Activated CD4-positive, alpha-beta T cell treated with anti-CD3 and anti-CD28 coated beads, Interleukin-2, amount 50 U/mL, for 1 hour (primary cell): ENCODE data around the gene ZNF2.

Experiments used
- DNase-seq: peaks from one replicate; pipeline ENCODE4 v3.0.0-alpha.2; 2020

ZNF2 gene

DNA sequence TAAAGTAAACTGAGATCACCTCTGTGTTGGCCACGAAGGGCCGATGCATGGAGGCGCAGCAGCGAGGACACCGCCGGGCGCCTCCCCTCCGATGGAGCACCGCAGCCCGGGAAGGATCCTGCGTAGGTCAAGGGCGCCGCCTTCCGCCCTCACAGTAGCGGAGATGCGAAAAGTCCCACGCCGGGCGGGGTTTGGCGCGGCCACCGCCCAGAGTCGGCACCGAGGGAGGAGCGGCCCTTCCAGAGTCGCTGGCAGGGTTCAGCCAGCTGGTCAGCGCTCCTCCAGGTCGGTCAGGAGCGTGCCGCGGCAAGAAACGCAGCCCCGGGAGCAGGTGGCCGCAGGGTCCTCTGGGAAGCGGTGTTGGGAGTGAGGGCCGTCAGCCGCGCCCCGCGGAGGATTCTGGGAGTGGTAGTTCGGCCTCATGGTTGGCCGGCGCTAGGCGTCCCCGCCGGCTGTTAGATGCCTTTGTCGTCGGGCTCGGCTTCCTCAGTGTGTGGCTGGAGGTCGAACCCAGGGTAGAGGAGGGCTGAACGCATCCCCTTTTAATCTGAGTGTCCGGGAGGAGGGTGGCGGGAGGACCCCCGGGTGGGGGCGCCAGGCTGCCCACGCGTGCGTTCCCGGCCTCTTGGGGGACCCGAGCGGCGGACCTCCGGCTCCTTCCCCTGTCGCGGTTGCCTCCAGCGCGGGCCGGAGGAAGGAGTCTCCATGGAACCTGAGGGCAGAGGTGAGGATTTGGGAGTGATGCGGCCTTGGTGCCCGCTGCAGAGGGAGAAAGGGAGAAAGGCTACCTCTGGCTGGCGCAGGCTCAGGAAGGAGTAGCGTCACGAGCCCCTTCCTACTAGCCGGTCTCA, 41.7 kb downstream of the ZNF2 start, which contains the start of gene ZNF892:
ZNF892 (plus strand) TSS at position 411 of the 851 bp plus-strand sequence; CDS start at position 706, 295 bp downstream.
- DNase-seq, result peak; percentile 75

DNA sequence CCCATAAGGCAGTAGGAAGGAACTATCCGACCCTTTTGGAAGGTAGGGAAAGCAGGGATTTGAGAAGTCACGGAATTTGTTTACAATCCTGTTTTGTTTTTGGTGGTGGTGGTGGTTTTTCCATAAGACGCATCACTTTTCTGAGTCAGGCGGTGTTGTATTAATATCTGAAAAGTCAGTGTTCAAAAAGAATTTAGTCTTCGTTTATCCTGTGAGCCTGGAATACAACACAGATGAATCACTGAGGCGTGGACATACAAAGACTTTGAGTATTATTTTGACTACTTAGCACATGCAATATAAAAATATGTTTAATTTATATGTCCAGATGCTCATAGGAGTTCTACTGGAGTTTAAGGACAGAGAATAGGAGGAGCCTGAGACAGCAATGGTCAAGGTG, 42.5 kb downstream of the ZNF2 start:
- DNase-seq, result no peak

DNA sequence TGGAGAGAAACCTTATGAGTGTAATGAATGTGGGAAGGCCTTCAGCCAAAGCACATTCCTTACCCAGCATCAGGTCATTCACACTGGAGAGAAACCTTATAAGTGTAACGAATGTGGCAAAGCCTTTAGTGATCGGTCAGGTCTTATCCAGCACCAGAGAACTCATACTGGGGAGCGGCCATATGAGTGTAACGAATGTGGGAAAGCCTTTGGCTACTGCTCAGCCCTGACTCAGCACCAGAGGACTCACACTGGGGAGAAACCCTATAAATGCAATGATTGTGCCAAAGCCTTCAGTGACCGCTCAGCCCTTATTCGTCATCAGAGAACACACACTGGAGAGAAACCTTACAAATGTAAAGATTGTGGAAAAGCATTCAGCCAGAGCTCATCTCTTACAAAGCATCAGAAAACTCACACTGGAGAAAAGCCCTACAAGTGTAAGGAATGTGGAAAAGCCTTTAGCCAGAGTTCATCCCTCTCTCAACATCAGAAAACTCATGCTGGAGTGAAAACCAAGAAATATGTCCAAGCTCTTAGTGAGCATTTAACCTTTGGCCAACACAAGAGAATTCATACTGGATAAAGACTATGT, 49.5 kb downstream of the ZNF2 start:
- DNase-seq, result no peak

DNA sequence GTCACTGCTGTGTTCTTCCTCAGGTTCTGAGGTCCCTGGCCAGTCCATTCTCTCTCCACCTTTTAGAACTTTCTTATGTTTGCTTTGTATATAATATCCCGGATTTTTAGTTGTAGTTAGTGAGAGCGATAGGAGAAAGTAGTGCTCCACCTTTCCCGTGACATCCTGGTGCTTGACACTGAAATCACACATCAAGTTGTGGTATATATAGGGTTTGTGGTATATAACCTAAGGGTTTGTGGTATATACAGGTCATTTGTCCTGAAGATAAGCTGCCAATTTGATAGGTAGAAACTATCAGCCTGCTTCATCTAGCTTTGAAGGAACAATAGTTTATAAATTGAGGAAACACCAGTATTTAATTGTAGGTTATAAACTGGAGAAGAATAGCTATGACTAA, 54.8 kb downstream of the ZNF2 start:
- DNase-seq, result no peak

DNA sequence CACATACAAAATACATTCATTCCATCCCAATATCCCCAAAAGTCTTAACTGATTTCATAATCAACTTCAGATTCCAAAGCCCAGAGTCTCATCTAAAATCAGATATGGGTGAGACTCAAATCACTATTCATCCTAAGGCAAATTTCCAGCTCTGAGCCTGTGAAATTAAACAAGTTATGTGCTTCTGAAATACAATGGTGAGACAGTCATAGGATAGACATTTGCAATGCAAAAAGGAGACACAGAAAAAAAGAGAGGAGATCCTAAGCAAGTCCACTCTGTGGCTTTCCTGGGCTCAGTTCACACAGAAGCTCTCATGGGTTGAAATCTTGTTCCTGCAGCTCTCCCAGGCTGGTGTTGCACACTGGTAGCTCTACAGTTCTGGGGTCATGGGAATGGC, 60.0 kb downstream of the ZNF2 start:
- DNase-seq, result no peak

DNA sequence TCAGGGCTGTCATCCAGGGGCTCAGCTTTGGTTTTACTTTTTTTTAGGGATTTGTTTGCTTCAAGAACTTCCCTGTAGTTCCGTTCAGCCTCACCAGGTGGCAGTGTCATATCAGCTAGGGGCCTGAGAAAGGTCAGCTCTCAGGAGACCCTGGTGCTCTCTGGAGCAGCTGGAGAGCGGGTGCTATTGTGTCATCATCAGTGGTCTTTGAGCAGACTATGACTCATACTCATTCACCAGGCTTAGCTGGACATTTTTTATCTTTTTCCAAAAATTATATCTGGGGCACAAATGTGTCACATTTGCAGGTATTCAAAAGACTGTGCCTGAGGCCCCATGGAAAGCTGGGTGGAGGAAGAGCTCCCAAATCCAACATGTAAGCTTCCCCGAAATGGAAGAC, 66.1 kb downstream of the ZNF2 start:
- DNase-seq, result no peak

DNA sequence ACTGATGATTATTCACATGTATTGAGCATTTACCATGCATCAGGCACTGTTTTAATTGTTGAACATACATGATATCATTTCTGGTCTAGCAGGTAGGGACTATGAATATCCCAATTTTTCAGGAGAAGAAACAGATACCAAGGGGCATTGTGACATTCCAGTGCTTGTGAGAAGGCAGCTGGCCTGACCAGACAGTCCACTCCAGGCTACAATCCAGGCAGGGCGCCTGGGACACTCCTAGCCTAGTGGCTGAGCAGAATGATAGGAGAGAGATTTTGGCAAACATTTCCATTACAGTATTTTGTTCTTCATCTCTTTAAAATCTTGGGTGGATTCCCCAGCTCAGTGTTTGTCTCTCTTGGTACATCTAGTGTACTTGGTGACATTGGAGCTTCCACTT, 66.6 kb downstream of the ZNF2 start:
- no peak for DNase-seq
